K562 (cell line): Measurements from ENCODE around the gene EXT2. TPM values are rescaled to one million over a fixed set of nuclear protein-coding genes. Genes with fewer than 3 reads are reported as not detected.

Experiments
- ARID1B ChIP-seq: fragments of 450-650 bp; IDR thresholded peaks from 2 replicates; pipeline ENCODE4 v1.6.1; 2016; ENCODE audit warnings: antibody characterized with exemption, mild to moderate bottlenecking, inconsistent platforms
- CHD1 ChIP-seq: fragments of 200-600 bp; sonication (generic); IDR thresholded peaks from one replicate; pipeline ENCODE4 v1.6.1; 2012; ENCODE audit warnings: mild to moderate bottlenecking, moderate library complexity, low read length, inconsistent platforms
- CLOCK ChIP-seq: fragments of 250-450 bp; sonication (Bioruptor Pico); IDR thresholded peaks from 2 replicates; pipeline ENCODE4 v1.4.0; 2020; ENCODE audit warnings: mild to moderate bottlenecking, moderate library complexity, borderline replicate concordance
- EP400 ChIP-seq: fragments of 450-650 bp; IDR thresholded peaks from 2 replicates; pipeline ENCODE4 v1.6.1; 2017; ENCODE audit warnings: antibody characterized with exemption, mild to moderate bottlenecking, moderate library complexity
- ETS2 ChIP-seq: IDR thresholded peaks from 2 replicates; pipeline ENCODE4 v1.6.1; 2016; ENCODE audit warnings: borderline replicate concordance, missing genetic modification characterization, mild to moderate bottlenecking, moderate library complexity, missing compliant biosample characterization; ENCODE audit not compliant: poor library complexity, severe bottlenecking
- EWSR1 ChIP-seq: fragments of 450-650 bp; IDR thresholded peaks from 2 replicates; pipeline ENCODE4 v1.6.1; 2018; ENCODE audit warnings: borderline replicate concordance, mild to moderate bottlenecking, low read depth, moderate library complexity; ENCODE audit not compliant: partially characterized antibody
- FOXJ2 ChIP-seq: fragments of 200-800 bp; sonication (Bioruptor generic); IDR thresholded peaks from 2 replicates; pipeline ENCODE4 v1.6.1; 2016; ENCODE audit warnings: missing genetic modification characterization, missing compliant biosample characterization
- FOXJ3 ChIP-seq: sonication (generic); formaldehyde crosslinking; IDR thresholded peaks from 2 replicates; pipeline ENCODE4 v1.4.0; 2020; ENCODE audit warnings: mild to moderate bottlenecking, missing genetic modification reagents
- GABPB2 ChIP-seq: fragments of 250-450 bp; sonication (Bioruptor Pico); conservative IDR thresholded peaks from 2 replicates; pipeline ENCODE4 v1.5.1; 2021; ENCODE audit warnings: mild to moderate bottlenecking
- GTF2A2 ChIP-seq: IDR thresholded peaks from 2 replicates; pipeline ENCODE4 v1.6.1; 2016; ENCODE audit warnings: mild to moderate bottlenecking, missing genetic modification characterization, missing compliant biosample characterization
- ID3 ChIP-seq, 2 experiments: fragments of 250-450 bp in 1 of 2; fragments of 450-650 bp in 1 of 2; sonication (Bioruptor Pico) in 1 of 2; IDR thresholded peaks; 2 replicates each; pipeline versions ENCODE4 v1.6.1 to v1.8.0; 2016 to 2021; ENCODE audit warnings: mild to moderate bottlenecking in 2 of 2, moderate library complexity in 2 of 2, missing compliant biosample characterization in 1 of 2, missing genetic modification characterization in 1 of 2
- NFATC3 ChIP-seq: fragments of 450-650 bp; IDR thresholded peaks from 2 replicates; pipeline ENCODE4 v1.6.1; 2017; ENCODE audit warnings: mild to moderate bottlenecking
- NFRKB ChIP-seq: fragments of 450-650 bp; IDR thresholded peaks from 2 replicates; pipeline ENCODE4 v1.6.1; 2016; ENCODE audit warnings: low read depth
- SAFB ChIP-seq: fragments of 200-400 bp; formaldehyde crosslinking; IDR thresholded peaks from 2 replicates; pipeline ENCODE4 v1.6.1; 2017; ENCODE audit warnings: low read depth, low read length, borderline replicate concordance
- TEAD2 ChIP-seq: fragments of 450-650 bp; IDR thresholded peaks from 2 replicates; pipeline ENCODE4 v1.6.1; 2016; ENCODE audit warnings: missing genetic modification characterization, control low read depth, missing compliant biosample characterization
- TFE3 ChIP-seq: fragments of 450-650 bp; formaldehyde crosslinking; IDR thresholded peaks from 2 replicates; pipeline ENCODE4 v1.4.0; 2020; ENCODE audit warnings: mild to moderate bottlenecking, mixed read lengths
- ZNF143 ChIP-seq: sonication (generic); formaldehyde crosslinking; IDR thresholded peaks from 2 replicates; pipeline ENCODE4 v1.9.0; 2022; ENCODE audit warnings: mild to moderate bottlenecking, missing genetic modification reagents
- ZNF282 ChIP-seq: sonication (generic); formaldehyde crosslinking; IDR thresholded peaks from 2 replicates; pipeline ENCODE4 v1.8.1; 2023; ENCODE audit warnings: missing genetic modification reagents
- ZNF717 ChIP-seq: fragments of 250-450 bp; sonication (Bioruptor Pico); IDR thresholded peaks from 2 replicates; pipeline ENCODE4 v1.5.0; 2021
- ZNF79 ChIP-seq: fragments of 250-450 bp; sonication (Bioruptor Pico); IDR thresholded peaks from 2 replicates; pipeline ENCODE4 v1.4.0; 2020; ENCODE audit warnings: low read depth, mild to moderate bottlenecking, moderate library complexity
- ZSCAN32 ChIP-seq: fragments of 450-650 bp; formaldehyde crosslinking; IDR thresholded peaks from 2 replicates; pipeline ENCODE4 v1.4.0; 2020; ENCODE audit warnings: mild to moderate bottlenecking, moderate library complexity
- ZZZ3 ChIP-seq: fragments of 450-650 bp; IDR thresholded peaks from 2 replicates; pipeline ENCODE4 v1.6.1; 2016; ENCODE audit warnings: antibody characterized with exemption, mild to moderate bottlenecking, moderate library complexity
- polyA plus RNA-seq, 8 experiments: library from polyadenylated mRNA; depleted of rRNA in 4 of 8; stranded (reverse) in 5 of 8; unstranded in 3 of 8; fragments of >200 nt; fragmentation: Nextera tagmentation in 2 of 8; fragmentation: Illumina TruSeq in 1 of 8; extraction: Ambion mirVana in 2 of 8; extraction: Trizol in 1 of 8; gene quantifications; 2 replicates each; pipeline versions ENCODE4 v1.2.1 to v1.2.3, GENCODE V29; 2011 to 2014; ENCODE audit warnings: inconsistent platforms in 1 of 8, missing spikeins in 1 of 8
- total RNA-seq, 7 experiments: library from RNA; depleted of rRNA in 6 of 7; stranded (reverse); fragments of >200 nt in 6 of 7; fragmentation: Illumina TruSeq in 2 of 7; extraction: Trizol in 2 of 7; gene quantifications; 2 replicates each; pipeline versions ENCODE4 v1.2.1 to v1.2.3, GENCODE V29; 2011 to 2021; ENCODE audit warnings: low replicate concordance in 1 of 7
- TF ChIP-seq, protein P1 (sequence below): fragments of 250-450 bp; sonication (Bioruptor Pico); IDR thresholded peaks from 2 replicates; pipeline ENCODE4 v1.9.0; 2021; ENCODE audit warnings: mild to moderate bottlenecking

The EXT2 gene
- total and polyA plus RNA-seq, 9 of the 15 experiments (the other 6 are each of a cell fraction or from before 2014, with no cell fraction given), result 7.5 to 52.1 (median 38.1) TPM

DNA sequence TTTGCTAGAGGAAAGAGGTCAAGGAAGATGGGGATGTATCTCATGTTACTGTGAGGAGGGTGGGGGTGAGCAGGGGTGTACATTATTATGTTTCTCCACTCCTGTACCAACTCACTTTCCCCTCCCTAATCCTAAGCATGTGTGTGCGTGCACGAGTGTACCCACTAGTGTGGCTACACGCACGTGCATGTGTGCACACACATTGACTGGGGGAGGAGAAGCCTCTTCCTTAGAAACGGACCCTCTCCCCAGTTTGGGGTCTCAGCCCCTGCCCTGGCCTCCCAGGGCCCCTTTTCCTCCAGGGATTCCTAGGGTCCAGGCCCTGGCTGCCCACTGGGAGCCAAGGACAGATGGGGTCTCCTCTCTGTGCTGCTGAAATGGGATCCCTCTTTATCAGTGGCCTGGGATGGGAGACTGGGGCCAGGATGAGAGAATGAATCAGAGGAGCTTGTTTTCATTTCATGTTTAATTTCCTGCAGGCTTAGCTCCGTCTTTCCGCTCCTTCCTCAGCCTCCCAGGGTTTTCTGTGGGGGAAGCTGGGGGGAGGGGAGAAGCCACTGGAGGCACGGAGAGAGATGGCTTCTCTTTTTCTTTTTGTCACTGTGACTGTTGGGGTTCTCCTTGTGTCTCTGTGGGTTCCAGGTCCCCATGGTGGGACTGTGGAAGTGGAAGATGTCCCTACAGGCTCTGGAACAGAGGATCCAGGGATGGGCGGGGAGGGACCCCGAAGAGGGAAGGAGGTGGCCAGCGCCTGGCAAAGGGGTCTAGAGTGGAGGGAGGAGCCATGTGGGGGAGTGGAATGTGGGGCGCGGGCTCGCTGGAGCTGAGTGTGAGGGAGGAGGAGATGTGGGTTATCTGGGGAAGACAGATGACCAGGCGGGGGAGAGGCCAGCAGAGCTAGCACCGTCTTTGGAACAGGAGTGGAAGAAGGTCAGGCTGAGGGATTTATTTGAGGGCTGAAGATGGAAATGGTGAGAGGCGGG, 174.2 kb downstream of the EXT2 start (continued):
- no peak for TF ChIP-seq ID3 (CRISPR knock-in tag; IDR thresholded peaks at IDR 0.05)
- peak; percentile 91 for TF ChIP-seq ID3 (tag; IDR thresholded peaks at IDR 0.05)
- TF ChIP-seq, protein P1, sequence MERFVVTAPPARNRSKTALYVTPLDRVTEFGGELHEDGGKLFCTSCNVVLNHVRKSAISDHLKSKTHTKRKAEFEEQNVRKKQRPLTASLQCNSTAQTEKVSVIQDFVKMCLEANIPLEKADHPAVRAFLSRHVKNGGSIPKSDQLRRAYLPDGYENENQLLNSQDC, result no peak
- TF ChIP-seq ETS2 (tag), result no peak
- peak; percentile 31; the same call in 1 of the 2 replicates for TF ChIP-seq ZNF143
- no peak for TF ChIP-seq ZNF79
- TF ChIP-seq NFRKB, result no peak
- no peak for TF ChIP-seq NFATC3
- no peak for TF ChIP-seq ZZZ3
- TF ChIP-seq TEAD2 (tag), result no peak
- no peak for TF ChIP-seq GTF2A2
- no peak for TF ChIP-seq ZNF717 (CRISPR knock-in tag)
- TF ChIP-seq ARID1B, result peak; percentile 100
- no peak for TF ChIP-seq SAFB
- TF ChIP-seq EWSR1, result no peak
- no peak for TF ChIP-seq FOXJ2
- TF ChIP-seq FOXJ3 (CRISPR knock-in tag), result no peak
- TF ChIP-seq EP400, result no peak; the same call in 1 of the 2 replicates
- TF ChIP-seq CLOCK (CRISPR knock-in tag), result no peak; the same call in 1 of the 2 replicates
- TF ChIP-seq ZNF282, result no peak
- TF ChIP-seq TFE3 (CRISPR knock-in tag), result no peak
- TF ChIP-seq CHD1, result no peak
- no peak for TF ChIP-seq ZSCAN32 (CRISPR knock-in tag)
- TF ChIP-seq GABPB2 (CRISPR knock-in tag), result no peak
